GM18517 (cell line): Measurements from ENCODE around the gene MSI2.

ENCODE experiments used
- ATAC-seq: cut with Tn5 transposase; IDR thresholded peaks from one replicate; pipeline ENCODE4 v1.9.1; 2021; ENCODE audit warnings: mild to moderate bottlenecking, moderate library complexity; ENCODE audit not compliant: unreplicated experiment

MSI2 gene

DNA sequence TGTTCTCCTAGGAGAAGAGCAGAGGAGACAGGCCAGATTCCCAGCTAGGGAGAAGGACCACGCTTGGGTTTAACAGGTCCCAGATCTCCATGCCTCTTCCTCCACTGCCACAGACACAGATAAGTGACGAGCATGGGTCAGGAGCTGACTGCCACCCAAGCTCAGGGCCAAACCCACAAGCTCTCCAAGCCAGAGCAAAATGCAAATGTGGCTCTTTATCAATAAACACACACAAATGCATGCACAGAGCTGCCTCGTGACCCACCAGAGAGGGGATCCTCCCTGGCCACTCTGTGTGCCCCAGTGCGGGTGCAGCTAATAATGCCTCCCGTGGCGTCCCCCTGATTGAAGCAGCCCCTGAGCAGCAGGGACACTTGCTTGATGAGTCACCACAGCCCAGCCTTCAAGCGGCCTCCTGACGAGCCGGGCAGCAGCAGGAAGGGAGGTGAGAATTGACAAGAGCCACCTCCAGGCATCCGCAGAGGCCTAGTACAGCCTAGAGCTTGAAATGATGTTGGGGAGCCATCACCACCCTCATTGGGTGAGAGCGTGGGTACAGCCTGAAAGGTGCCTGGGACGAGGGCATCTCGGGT is 344.9 kb downstream of the MSI2 start:
- ATAC-seq, result no peak

DNA sequence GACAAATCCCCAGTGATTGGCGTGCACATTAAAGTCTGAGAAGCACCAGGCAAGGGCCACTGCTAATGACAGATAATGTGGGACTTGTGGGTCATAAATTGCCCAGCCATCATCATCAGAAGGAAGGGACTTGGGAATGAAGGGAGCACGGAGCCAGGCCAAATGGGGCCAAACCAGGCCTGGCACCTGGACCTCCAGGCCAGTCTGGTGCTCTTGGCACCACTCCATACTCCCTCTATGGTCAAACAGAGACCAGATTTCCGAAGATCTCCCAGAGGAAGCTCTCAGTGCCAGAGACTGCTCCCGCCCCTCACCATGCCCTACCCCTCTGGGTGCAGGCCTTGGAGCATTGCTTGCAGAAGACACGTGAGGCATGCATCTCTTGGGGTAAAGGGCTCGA is 346.6 kb downstream of the MSI2 start:
- ATAC-seq, result no peak

DNA sequence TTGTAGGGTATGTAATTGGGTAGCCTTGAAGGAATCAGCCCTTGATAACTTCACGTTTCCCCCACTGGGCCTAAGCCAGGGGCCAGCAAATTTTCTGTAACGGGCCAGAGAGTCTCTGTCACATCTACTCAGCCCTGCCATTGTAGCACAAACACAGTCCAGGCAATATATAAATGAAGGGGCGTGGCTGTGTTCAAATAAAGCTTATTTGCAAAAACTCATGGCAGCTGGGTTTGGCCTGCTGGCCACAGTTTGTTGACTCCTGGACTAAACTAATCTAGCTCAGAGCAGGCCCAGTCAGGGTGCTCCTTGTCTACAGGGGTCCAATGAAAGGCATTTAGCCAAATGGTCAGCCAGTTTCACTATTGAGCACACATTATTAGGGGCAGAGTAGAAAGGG is 347.2 kb downstream of the MSI2 start:
- ATAC-seq, result no peak

DNA sequence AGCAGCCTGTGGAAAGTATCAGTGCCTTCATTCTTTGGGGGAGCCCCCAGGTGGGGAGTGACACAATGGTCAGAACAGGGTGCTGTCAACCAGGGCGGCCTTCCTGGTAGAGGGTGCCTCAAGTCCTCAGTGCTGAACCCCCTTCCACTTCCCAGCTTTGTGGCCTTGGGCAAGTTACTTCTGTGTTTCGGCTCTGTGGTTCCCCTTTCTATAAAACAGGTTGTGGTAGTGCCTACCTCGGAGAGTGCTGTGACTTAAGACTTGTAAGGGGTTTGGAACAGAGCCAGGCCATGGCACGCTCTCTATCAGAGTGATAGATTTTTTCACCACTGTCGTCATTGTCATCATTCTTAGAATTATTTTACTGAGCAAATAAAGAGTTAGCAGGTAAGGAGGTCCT is 347.7 kb downstream of the MSI2 start:
- no peak for ATAC-seq

DNA sequence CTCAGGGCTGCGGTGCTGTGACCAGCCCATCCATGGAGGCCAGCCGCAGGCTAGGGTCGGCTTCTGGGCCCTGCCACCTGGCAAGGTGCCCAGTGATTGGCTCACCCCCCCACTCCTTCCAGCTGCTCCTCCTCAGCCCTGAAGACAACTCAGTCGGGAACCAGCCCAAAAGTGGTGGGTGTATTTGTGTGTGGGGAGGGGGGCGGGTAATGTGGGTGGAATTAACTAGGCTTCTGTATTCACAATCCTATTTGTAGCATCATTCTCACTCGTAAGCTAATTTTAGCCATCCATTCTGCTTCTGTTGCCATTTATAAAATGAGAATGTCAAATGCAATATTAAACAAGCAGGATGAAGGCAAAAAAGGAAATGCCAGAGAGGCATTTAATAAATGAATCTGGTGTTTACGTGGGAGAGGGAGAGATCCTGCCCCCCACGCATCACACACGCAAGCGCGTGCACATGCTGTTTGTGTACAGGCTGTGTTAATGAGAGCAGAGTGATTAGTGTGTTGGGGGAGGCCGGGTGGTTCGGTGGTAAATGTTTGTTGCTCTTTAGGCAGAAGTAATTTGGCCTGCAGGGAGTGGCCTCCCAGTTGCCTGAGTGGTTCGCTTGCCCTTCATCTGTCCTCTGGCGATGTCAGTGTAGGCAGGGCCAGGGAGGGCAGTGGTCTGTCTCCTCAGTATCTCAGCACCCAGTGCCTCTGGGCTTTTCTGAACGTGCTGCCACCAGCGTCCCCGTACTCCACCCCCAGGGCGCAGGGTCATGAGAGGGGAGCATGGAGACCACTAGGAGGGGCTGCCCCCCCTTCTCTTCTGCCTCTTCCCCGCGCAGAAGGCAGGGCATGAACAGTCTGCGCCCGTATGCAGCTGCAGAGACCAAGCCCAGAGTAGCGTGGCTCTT is 348.7 kb downstream of the MSI2 start:
- no peak for ATAC-seq

DNA sequence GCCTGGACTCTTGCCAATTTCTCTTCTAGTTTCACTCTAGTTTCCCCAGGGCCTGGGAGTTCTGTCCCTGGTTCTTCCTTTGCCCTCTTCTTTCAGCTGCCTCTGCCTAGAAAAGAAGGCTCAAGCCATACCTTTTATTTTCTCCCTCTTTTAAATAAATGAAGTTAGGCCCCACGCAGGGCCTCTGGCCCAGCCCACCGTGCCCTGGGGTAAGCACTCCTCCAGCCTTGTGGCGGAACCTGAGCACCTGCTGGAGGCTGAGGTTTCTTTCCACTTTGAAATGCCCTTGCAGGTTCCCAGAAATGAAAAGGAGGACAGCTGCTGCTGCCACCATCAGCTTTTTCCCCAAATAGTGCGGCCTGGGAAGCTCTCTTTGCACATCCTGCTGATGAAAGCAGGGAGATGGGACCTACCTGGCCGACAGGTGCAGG is 349.4 kb downstream of the MSI2 start:
- ATAC-seq, result no peak

DNA sequence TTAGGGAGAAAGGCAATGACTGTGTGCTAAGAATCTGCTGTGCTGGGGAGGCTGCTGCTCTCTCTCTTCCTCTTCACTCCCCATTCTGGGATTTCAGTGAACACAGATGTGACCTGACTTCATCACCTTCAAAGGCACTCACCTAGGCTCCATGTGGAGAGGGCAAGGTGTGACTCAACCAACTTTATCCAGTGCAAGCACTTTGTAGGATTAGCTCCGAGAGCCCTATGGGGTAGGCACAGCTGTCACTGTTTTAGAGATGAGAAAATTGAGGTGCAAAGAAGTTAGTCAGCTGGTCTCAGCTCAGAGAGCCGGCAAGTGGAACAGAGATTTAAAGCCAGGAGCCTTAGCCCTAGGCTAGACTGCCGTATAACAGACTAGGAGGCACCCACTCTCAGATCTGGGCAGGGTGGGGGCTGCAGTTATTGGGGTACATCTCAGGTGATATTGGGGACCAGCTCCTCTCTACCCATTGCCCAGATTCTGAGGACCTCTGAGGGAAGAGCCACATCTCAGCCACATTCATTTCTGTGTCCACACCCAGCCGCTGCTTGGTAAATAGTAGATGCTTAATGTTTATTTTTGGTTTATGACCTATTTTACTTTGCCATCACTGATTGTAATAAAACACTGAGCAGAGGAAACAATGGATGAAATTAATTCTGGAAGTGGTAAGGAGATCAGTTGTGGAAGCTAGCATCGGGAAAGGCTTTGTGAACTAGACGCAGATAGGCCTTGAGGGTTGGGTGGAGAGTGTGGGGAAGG is 350.0 kb downstream of the MSI2 start:
- ATAC-seq, result no peak

DNA sequence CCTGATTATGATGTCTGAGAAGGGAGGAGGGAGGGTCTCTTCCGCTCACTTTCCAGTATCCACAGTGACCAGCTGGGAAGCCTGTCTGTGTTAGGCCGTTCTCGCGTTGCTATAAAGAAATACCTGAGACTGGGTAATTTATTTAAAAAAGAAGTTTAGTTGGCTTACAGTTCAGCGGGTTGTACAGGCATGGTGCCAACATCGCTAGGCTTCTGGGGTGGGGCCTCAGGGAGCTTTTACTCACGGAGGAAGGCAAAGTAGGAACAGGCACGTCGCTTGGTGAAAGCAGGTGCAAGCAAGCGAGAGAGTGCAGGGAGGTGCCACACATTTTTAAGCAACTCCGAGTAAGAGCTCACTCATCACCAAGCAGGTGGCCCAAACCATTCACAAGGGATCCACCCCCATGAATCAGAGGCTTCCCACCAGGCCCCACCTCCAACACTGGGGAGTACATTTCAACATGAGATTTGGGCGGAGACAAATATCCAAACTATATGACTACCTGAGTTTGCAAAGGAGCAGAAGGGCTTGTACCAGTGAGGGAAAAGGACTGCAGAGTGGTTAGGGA is 351.3 kb downstream of the MSI2 start:
- no peak for ATAC-seq

DNA sequence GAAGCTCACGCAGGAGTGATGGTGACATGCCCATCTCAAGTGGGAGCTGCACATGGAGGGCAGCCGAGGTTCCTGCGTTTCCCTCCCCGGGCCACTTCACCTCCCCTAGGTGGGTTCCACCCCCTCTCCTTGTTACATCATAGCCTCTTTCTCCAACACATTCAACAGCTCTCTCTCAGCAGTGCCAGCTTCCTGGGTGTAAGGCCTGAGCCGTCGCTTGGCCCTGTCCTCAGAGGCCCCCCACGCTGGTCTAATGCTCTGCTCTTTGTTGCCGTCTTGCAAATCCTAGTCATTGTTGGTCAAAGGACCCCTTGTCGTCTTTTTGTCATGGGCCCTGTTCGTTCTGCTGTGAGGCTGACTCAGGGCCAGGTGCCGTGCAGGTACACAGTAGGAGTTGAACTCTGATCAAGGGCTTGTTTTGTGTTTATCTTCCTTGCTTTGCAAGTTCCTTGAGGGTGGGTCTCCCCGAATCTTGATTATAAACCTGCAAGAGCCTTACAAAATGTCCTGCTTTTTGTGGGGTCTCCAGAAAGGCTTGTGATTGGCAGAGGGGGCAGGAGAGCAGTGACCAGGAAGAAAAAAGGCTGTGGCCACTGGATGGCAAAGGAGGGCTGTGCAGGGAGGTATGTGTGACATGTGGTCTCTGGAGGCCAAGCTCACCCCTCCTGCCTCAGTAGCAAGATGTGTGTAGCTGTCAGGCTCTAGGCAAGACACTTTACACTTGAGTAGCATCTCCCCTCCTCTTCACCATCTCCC is 352.2 kb downstream of the MSI2 start:
- no peak for ATAC-seq

DNA sequence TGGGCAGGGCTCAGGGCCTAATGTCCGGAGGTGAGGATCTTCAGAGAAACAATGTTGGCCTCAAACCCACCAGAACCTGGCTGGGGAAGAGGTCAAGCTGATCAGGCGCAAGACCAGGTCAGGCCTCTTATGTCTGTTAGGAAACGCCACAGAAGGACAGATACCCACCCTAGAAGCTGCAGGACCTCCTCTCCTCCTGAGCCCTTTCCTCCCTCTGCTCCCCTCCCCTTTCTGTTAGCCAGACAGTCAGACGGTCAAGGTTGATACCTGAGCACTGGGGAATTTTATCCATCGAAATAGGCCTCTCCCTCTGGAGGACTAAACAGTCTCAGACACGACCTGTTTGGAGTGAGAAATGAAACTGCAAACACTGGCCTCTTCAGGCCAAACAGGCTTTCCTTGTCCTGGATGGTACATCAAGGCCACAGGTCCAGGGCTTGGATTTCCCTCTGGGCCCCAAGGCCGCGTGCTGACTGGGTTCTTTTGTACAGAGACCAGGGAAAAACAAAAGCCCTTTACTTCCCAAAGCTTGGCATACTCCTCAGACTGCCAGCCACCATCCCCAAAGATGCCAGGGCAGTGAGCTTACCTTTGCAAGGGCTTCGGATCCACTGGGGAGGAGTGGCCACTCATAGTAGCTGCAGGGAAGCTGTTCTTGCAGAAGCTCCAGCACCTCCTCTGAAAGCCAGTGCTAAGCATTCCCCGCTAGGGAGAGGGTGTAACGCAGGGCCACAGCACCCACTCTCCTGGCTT is 353.0 kb downstream of the MSI2 start:
- no peak for ATAC-seq

DNA sequence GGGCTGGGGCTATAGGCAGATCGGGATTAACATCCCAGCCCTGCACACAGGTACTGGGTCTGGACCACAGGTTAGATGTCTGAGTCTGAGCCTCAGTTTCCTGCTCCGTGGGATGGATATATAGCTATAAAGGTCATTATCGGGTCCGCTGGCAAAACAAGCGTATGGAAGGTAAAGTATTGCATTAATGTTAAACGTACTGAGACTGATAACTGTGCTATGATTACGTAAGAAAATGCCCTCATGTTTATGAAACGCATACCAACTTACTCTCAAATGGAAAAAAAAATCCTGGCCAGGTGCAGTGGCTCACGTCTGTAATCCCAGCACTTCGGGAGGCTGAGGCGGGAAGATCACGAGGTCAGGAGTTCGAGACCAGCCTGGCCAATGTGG is 353.6 kb downstream of the MSI2 start:
- ATAC-seq, result no peak

DNA sequence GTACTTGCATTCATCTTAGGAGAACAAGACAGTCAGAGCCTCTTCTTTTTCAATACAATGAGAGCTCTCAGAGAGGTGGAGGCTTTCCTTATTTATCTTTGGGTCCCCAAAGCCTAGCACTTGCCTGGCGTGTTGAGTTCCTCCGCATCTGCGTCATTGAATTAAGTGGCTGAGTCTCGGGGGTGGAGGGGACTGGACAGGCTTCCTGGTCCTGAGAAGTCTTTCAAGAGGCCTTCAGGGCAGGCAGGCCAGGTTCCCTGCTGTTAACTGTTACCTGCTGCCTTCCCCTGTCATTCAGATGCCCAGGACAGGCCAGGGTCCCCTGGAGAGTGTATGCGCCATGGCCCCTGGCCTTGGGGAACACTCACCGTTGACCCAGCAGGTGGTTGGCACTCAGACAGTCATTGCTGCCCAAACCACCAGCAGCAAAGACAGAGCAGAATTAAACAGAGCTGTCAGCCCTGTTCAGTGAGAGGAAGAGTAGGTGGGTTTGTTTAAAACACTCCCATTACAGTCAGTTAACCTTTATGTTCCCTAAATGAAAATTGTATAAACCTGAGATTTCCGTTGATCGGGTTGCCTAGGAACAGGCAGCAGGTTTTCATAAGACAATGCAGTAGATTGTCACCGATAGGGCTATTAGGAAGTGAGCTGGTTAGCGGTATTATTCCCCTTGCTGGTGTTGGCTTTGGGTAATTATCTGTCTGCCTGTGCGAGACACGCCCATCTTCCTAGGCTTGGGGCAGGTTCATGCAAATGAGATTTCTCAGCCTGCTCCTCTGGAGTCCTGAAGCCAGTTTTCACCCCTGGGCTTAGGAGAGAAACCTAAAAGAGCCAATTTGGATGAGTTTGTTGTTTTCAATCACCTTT is 356.1 kb downstream of the MSI2 start:
- ATAC-seq, result no peak

DNA sequence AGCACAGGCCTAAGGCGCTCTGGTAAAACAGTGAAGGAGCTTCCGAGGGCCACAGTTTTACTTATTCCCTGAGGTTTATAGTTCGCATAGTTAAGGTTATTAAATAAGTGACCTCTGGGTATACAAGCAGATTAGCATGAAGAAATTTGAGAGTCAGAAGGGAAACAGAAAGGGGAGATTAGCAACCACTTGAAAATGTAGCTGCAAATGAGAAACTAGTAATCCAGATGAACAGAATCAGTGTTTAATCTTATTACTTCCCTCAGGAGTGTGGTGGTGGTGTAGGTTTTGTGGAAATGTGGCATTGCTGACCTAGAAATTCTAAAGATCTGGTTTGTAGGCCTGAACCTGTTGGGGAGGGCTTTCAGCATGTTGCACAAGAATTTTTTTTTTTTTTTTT is 358.4 kb downstream of the MSI2 start:
- no peak for ATAC-seq

DNA sequence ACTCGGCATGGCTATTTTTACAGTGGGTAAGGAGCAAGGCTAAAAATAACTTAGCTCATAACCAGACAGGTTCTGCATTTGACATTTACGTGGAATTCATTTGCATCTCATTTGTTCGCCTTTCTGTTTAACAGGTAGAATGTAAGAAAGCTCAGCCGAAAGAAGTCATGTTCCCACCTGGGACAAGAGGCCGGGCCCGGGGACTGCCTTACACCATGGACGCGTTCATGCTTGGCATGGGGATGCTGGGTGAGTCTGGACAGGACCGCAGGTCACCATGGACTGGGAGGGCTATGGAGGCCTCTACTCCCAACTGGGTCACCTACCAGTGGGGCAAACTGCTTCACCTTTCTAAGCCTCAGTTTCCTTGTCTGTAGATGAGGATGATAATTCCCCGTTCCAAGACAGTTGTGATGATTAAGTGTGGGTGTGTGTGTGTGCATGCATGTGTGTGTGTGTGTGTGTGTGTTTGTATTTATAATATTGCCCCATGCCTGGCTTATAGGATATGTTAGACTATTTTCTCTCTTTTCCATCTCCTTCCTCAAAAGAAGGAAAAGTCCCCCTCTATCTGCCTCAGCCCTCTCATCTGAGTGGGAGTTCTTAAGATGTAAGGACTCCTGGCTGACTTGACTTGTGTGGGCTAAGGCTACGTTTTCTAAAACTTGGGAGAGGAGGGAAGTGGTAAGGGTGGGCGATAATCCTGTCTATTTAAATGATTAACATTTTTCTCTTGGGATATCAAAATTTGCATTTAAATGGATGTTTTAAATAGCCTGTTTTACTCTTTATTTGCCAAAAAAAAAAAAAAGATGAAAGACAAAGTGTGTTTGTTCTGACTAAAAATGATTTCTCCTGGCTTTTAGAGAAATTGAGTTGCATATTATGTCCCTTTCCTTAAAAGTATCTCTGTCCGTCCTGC is 359.8 kb downstream of the MSI2 start:
- no peak for ATAC-seq

DNA sequence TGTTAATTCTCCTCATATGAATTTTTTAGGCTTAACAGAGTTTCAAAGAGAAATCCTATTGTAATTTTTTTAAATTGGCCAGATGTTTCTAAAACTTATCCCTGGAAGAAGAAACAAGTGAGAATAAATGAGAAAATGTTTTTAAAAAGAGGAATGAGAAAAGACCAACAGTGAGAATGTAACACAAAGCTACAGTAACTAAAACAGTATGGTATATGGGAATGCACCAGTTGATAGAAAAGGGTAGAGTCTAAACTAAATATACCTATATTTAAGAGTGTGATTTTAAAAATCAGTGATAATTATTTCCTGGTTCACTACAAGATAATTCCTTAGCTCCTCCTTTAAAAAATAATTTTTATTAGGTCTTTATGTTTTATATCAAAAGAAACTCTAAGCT is 360.9 kb downstream of the MSI2 start:
- no peak for ATAC-seq

DNA sequence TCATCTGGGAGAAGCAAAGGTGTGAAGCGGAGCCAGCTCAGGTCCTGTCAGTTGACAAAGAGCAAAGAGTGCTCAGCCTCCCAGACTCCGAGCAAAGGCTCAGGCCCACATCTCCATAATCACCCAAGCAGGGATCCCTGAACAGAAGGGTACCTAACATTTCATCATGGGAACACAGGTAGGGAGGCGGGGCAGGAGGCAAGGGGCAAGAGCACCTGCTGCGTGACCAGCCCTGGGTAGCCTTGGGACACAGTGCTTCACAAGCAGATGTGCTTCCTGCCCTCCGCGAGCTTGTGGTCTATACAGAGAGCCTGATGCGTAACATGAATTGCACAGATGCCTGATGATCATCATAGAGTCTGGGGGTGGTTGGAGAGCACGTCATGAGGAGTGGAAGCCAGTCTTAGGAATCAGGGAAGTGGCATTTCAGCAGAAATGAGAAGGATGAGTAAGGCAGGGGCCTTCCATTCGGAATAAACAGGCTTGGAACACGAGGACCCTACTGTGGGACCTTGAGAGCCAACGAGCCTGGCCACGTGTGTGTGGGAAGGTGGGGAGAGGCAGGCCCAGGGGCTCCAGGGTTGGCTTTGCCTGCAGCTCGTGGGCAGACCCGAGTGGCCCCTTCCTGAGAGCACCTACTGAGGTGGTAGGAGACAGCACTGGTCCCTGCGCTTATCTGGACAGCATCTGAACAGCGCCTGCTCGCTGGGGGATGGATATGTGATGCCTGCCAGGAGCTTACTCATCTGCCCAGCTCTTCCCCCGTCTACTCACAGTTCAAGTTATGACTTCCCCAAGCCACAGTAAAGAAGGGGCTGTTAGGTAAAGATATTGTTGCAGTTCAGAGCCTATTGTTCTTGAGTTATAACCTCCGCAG is 363.0 kb downstream of the MSI2 start:
- no peak for ATAC-seq

DNA sequence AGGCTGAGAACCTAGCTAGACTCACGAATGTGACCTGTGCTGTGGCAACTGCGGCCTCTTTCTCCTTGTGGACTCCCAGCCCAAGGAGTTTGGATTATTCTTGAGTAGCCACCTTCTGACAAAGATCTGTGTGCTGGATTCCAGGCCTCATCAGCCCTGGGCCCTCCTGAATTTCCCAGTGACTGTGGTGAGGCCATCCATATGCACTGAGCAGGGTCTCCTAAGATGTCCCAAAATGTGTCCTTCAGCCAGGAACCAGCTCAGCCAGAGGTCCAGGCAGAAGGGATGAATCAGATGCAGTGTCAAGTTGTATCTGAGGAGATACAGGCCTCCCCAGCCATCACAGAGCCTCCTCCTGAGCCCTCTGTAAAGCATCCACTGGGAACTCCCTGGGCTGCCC is 364.3 kb downstream of the MSI2 start:
- ATAC-seq, result no peak
